SU-DHL-6 (cell line): Measurements from ENCODE around the gene DDR2.

Experiments used
- CTCF ChIP-seq: fragments of 200-600 bp; sonication (generic); IDR thresholded peaks from one replicate; pipeline ENCODE4 v1.5.1; 2017; ENCODE audit warnings: antibody characterized with exemption, mild to moderate bottlenecking, low read length, moderate library complexity; ENCODE audit not compliant: insufficient read depth, poor library complexity, severe bottlenecking
- EZH2phosphoT487 ChIP-seq: fragments of 200-600 bp; sonication (generic), shearing (Covaris generic); conservative IDR thresholded peaks from 2 replicates; pipeline ENCODE4 v1.6.1; 2018; ENCODE audit warnings: mild to moderate bottlenecking, antibody characterized with exemption, low read length, moderate library complexity, mixed read lengths

GRCh38 chr1:162721471-162721870 lies 89.2 kb downstream of the DDR2 start:
- TF ChIP-seq CTCF: no peak
- no peak for TF ChIP-seq EZH2phosphoT487
